ENCODE data around the gene TRIP13. TPM values are rescaled to one million over a fixed set of nuclear protein-coding genes. Genes with fewer than 3 reads are reported as not detected.
A peak's percentile ranks its signal among the peaks of the same experiment; 100 is the strongest.

Gene TRIP13
- total and polyA plus RNA-seq, 9 of the 15 experiments (the other 6 are each of a cell fraction or from before 2014, with no cell fraction given): 24.1 to 116 (median 53.2) TPM

- TF ChIP-seq KDM2B (CRISPR knock-in tag; IDR thresholded peaks at IDR 0.05): no peak
- TF ChIP-seq DDX20 (tag; IDR thresholded peaks at IDR 0.05; ENCODE audit: low read depth): no peak
- TF ChIP-seq HINFP (tag; conservative IDR thresholded peaks at IDR 0.05; ENCODE audit: low read depth): no peak
- peak; percentile 70; the same call in 1 of the 2 replicates for TF ChIP-seq CTBP1 (IDR thresholded peaks at IDR 0.05; ENCODE audit: borderline replicate concordance)
- no peak for TF ChIP-seq BRD9 (IDR thresholded peaks at IDR 0.05; ENCODE audit: low read depth, partially characterized antibody)
- peak; percentile 70 for TF ChIP-seq RBFOX2 (IDR thresholded peaks at IDR 0.05; ENCODE audit: low read depth, low read length)
- no peak for TF ChIP-seq U2AF2 (optimal IDR thresholded peaks at IDR 0.05; ENCODE audit: low read depth, low read length)
- no peak for TF ChIP-seq TAF15 (IDR thresholded peaks at IDR 0.05; ENCODE audit: low read depth, low read length)
- TF ChIP-seq HES1 (IDR thresholded peaks at IDR 0.05; ENCODE audit: low read depth): peak; percentile 63
- TF ChIP-seq RUNX1 (IDR thresholded peaks at IDR 0.05; ENCODE audit: low read depth): no peak
- TF ChIP-seq SIRT6 (IDR thresholded peaks at IDR 0.05; ENCODE audit: low read depth, low read length): no peak
- peak in 1 of 2 experiments; percentile 39; a peak in 1 of 4 replicates for TF ChIP-seq FOXK2 (conservative IDR thresholded peaks at IDR 0.05 in 1 of 2, IDR thresholded peaks at IDR 0.05 in 1 of 2; ENCODE audit: low read depth in 2 of 2)
- TF ChIP-seq BCLAF1 (IDR thresholded peaks at IDR 0.05; ENCODE audit: borderline replicate concordance in 1 of 2, control insufficient read depth in 1 of 2, low read depth in 2 of 2, low read length in 1 of 2): no peak
- no peak for TF ChIP-seq GTF2F1 (IDR thresholded peaks at IDR 0.05; ENCODE audit: low read depth, low read length)
- no peak for TF ChIP-seq NFE2L1 (tag; IDR thresholded peaks at IDR 0.05; ENCODE audit: borderline replicate concordance, low read depth)
- no peak for TF ChIP-seq NR2C1 (IDR thresholded peaks at IDR 0.05)
- peak; percentile 4; the same call in 1 of the 2 replicates for TF ChIP-seq NR2C1 (tag; IDR thresholded peaks at IDR 0.05)
- TF ChIP-seq STAT5B (CRISPR knock-in tag; IDR thresholded peaks at IDR 0.05): no peak
- TF ChIP-seq POLR2A (conservative IDR thresholded peaks at IDR 0.05): no peak
- TF ChIP-seq SREBF2 (CRISPR knock-in tag; IDR thresholded peaks at IDR 0.05): no peak
- no peak for TF ChIP-seq RHOXF2B (CRISPR knock-in tag; conservative IDR thresholded peaks at IDR 0.05)
- no peak for TF ChIP-seq CHD4 (IDR thresholded peaks at IDR 0.05; ENCODE audit: insufficient read depth, insufficient replicate concordance, low read depth, low read length, poor library complexity, severe bottlenecking)
- TF ChIP-seq ZBTB17 (CRISPR knock-in tag; IDR thresholded peaks at IDR 0.05): no peak
- no peak for TF ChIP-seq ZNF444 (CRISPR knock-in tag; IDR thresholded peaks at IDR 0.05)
These were observed 71.2 kb downstream of the TRIP13 start (continued) for GRCh38 chr5:963673-964531.

Measured in K562 (cell line).